ENCODE measurements around the gene RBM33. TPM values are rescaled to one million over a fixed set of nuclear protein-coding genes. Genes with fewer than 3 reads are reported as not detected.

RBM33 gene
- total and polyA plus RNA-seq, 7 donors = 11.6 to 49.3 (median 40.4) TPM

GRCh38 chr7:155781433-155781832 is 137.0 kb downstream of the RBM33 start:
- TF ChIP-seq CTCF (IDR thresholded peaks at IDR 0.05) = no peak

GRCh38 chr7:155782466-155782865 is 138.0 kb downstream of the RBM33 start:
- intact Hi-C loops (cut with DNase I) = no loop called here
- no peak for DNase-seq
- peaks cover 0 to 7% (median 5%) of the 10 kb centered on the region in 3 donors for H3K27me3 ChIP-seq (ENCODE audit: insufficient read depth in 3 of 3, low read length in 2 of 3)
- no peak overlapping the region for H3K4me3 ChIP-seq
- TF ChIP-seq CTCF (IDR thresholded peaks at IDR 0.05) = no peak
- WGBS, 3 donors = 83 to 94% (median 90%) methylated on average over 10 of the region's 10 CpGs
- ATAC-seq = no peak
- no peaks in the 10 kb centered on the region for H3K4me1 ChIP-seq
- peaks cover 9 to 46% of the 10 kb centered on the region in 2 donors for H3K36me3 ChIP-seq (ENCODE audit: insufficient read depth in 1 of 2, low read depth in 1 of 2)
- H3K27ac ChIP-seq = no peak overlapping the region
- H3K9me3 ChIP-seq = no peaks in the 10 kb centered on the region

More at GRCh38 chr7:155781433-155781832, 137.0 kb downstream of the RBM33 start:
- Histone ChIP-seq H3K4me1 (no peaks in the 10 kb centered on the region), H3K27me3 (ENCODE audit: insufficient read depth in 3 of 3, low read length in 2 of 3) (no peaks in the 10 kb centered on the region), H3K27ac (no peak overlapping the region), H3K9me3 (no peaks in the 10 kb centered on the region), H3K36me3 (ENCODE audit: insufficient read depth in 1 of 2, low read depth in 1 of 2) (peaks cover 9 to 55% of the 10 kb centered on the region in 2 donors), H3K4me3 (no peak overlapping the region)
- no peak for ATAC-seq
- DNase-seq = no peak
- WGBS, 3 donors = 91 to 93% (median 92%) methylated on average over 20 of the region's 20 CpGs
- intact Hi-C loops (cut with DNase I) = no loop called here

GRCh38 chr7:155785536-155785935 is 141.1 kb downstream of the RBM33 start:
- H3K27ac ChIP-seq = no peak overlapping the region
- H3K27me3 ChIP-seq (ENCODE audit: insufficient read depth in 3 of 3, low read length in 2 of 3) = peaks cover 0 to 10% (median 7%) of the 10 kb centered on the region in 3 donors
- no peaks in the 10 kb centered on the region for H3K4me1 ChIP-seq
- no peaks in the 10 kb centered on the region for H3K9me3 ChIP-seq
- ATAC-seq (peak in 1 of 4 donors; percentile 25), DNase-seq (no peak)
- H3K36me3 ChIP-seq (ENCODE audit: insufficient read depth in 1 of 2, low read depth in 1 of 2) = peaks cover 0 to 22% of the 10 kb centered on the region in 2 donors
- intact Hi-C loops (cut with DNase I) = no loop called here
- 90 to 95% (median 94%) methylated on average over 10 of the region's 10 CpGs for WGBS, 3 donors
- no peak overlapping the region for H3K4me3 ChIP-seq
- no peak for TF ChIP-seq CTCF (IDR thresholded peaks at IDR 0.05)

- intact Hi-C loops (cut with DNase I) = no loop called here
- TF ChIP-seq CTCF (IDR thresholded peaks at IDR 0.05) = no peak
- Histone ChIP-seq H3K4me1 (no peaks in the 10 kb centered on the region), H3K4me3 (no peak overlapping the region), H3K36me3 (ENCODE audit: insufficient read depth in 1 of 2, low read depth in 1 of 2) (peaks cover 0 to 12% of the 10 kb centered on the region in 2 donors), H3K27me3 (ENCODE audit: insufficient read depth in 3 of 3, low read length in 2 of 3) (peaks cover 0 to 10% (median 7%) of the 10 kb centered on the region in 3 donors), H3K27ac (no peak overlapping the region), H3K9me3 (no peaks in the 10 kb centered on the region)
- ATAC-seq = no peak
- WGBS, 3 donors = 88 to 92% (median 90%) methylated on average over 10 of the region's 10 CpGs
- DNase-seq = no peak
These were observed 142.0 kb downstream of the RBM33 start for GRCh38 chr7:155786491-155786890.
